ENCODE results near the gene STAT6.
"Not testable (repeated sequence)": the region's sequence is repeated elsewhere in the genome, so short reads cannot be mapped to it uniquely, and the experiment has no call there.

The STAT6 gene

GRCh38 chr12:57124261-57124877, 13.2 kb upstream of the STAT6 start:
- peak; percentile 72 for DNase-seq

- DNase-seq = no peak
These were observed 12.7 kb upstream of the STAT6 start for GRCh38 chr12:57123813-57124212.

GRCh38 chr12:57120718-57121117, 9.6 kb upstream of the STAT6 start:
- DNase-seq = not testable (repeated sequence)

- no peak for DNase-seq
These were observed 8.3 kb upstream of the STAT6 start for GRCh38 chr12:57119294-57120085.

GRCh38 chr12:57118711-57119271, 7.6 kb upstream of the STAT6 start:
- no peak for DNase-seq

GRCh38 chr12:57116580-57117281, 5.6 kb upstream of the STAT6 start:
- DNase-seq = no peak

- DNase-seq = no peak
These were observed 1.5 kb upstream of the STAT6 start for GRCh38 chr12:57112492-57113294.

- DNase-seq = peak; percentile 75
These were observed 795 bp downstream of the STAT6 start for GRCh38 chr12:57110104-57111030.

GRCh38 chr12:57109207-57110103, 1.7 kb downstream of the STAT6 start:
- DNase-seq = no peak

- no peak for DNase-seq
These were observed 3.6 kb downstream of the STAT6 start for GRCh38 chr12:57107456-57108155.

- no peak for DNase-seq
These were observed 5.0 kb downstream of the STAT6 start for GRCh38 chr12:57106021-57106708.

GRCh38 chr12:57105011-57105753, 6.0 kb downstream of the STAT6 start:
- no peak for DNase-seq

- no peak for DNase-seq
These were observed 6.8 kb downstream of the STAT6 start for GRCh38 chr12:57104292-57104910.

GRCh38 chr12:57103856-57104255, 7.3 kb downstream of the STAT6 start:
- DNase-seq = no peak

GRCh38 chr12:57101892-57102695, 9.1 kb downstream of the STAT6 start:
- no peak for DNase-seq

- DNase-seq = no peak
These were observed 11.4 kb downstream of the STAT6 start for GRCh38 chr12:57099766-57100165.
